IgD-negative memory B cell (primary cell): ENCODE data around the gene HDAC9. TPM values are rescaled to one million over a fixed set of nuclear protein-coding genes. Genes with fewer than 3 reads are reported as not detected.

Experiments used
- H3K27ac Mint-ChIP-seq, 3 donors: one replicate each; pipeline ENCODE4 v1.8.0; 2020 to 2022; ENCODE audit warnings: mild to moderate bottlenecking in 3 of 3, mixed read lengths in 3 of 3, moderate library complexity in 1 of 3
- H3K27me3 Mint-ChIP-seq: one replicate; pipeline ENCODE4 v1.8.0; 2021; ENCODE audit warnings: mixed read lengths
- H3K36me3 Mint-ChIP-seq: one replicate; pipeline ENCODE4 v1.8.0; 2020; ENCODE audit warnings: mild to moderate bottlenecking, mixed read lengths
- H3K4me1 Mint-ChIP-seq, 3 donors: one replicate each; pipeline ENCODE4 v1.8.0; 2020 to 2022; ENCODE audit warnings: mixed read lengths in 3 of 3, mild to moderate bottlenecking in 1 of 3
- H3K4me3 Mint-ChIP-seq, 4 donors: one replicate each; pipeline ENCODE4 v1.8.0; 2020 to 2022; ENCODE audit warnings: mild to moderate bottlenecking in 4 of 4, mixed read lengths in 4 of 4, moderate library complexity in 3 of 4
- H3K9me3 Mint-ChIP-seq, 3 donors: one replicate each; pipeline ENCODE4 v1.8.0; 2020 to 2021; ENCODE audit warnings: mixed read lengths in 3 of 3, mild to moderate bottlenecking in 1 of 3
- polyA plus RNA-seq: library from polyadenylated mRNA; unstranded; fragments of 300-500 nt; fragmentation: Illumina TruSeq; gene quantifications from one replicate; pipeline ENCODE4 v1.2.3, GENCODE V29; 2021

The HDAC9 gene
- polyA plus RNA-seq, 1 donor from 2014 or later, result 81.2 TPM

GRCh38 chr7:18815261-18815960 is 319.9 kb downstream of the HDAC9 start:
- H3K27me3 Mint-ChIP-seq, result no peaks in the 10 kb centered on the region
- no peak overlapping the region for H3K4me3 Mint-ChIP-seq
- H3K36me3 Mint-ChIP-seq, result no peaks in the 10 kb centered on the region
- H3K4me1 Mint-ChIP-seq, result no peaks in the 10 kb centered on the region
- H3K9me3 Mint-ChIP-seq, result peaks cover 5 to 12% (median 6%) of the 10 kb centered on the region in 3 donors
- H3K27ac Mint-ChIP-seq, result no peak overlapping the region

- Mint-ChIP-seq H3K9me3 (no peaks in the 10 kb centered on the region), H3K27me3 (no peaks in the 10 kb centered on the region), H3K36me3 (no peaks in the 10 kb centered on the region), H3K4me1 (no peaks in the 10 kb centered on the region), H3K27ac (no peak overlapping the region), H3K4me3 (no peak overlapping the region)
Measured at GRCh38 chr7:18820981-18821380, 325.4 kb downstream of the HDAC9 start.

GRCh38 chr7:18821554-18821953 is 326.0 kb downstream of the HDAC9 start:
- H3K9me3 Mint-ChIP-seq, result no peaks in the 10 kb centered on the region
- H3K27me3 Mint-ChIP-seq, result no peaks in the 10 kb centered on the region
- no peak overlapping the region for H3K4me3 Mint-ChIP-seq
- no peaks in the 10 kb centered on the region for H3K4me1 Mint-ChIP-seq
- no peak overlapping the region for H3K27ac Mint-ChIP-seq
- H3K36me3 Mint-ChIP-seq, result no peaks in the 10 kb centered on the region

GRCh38 chr7:18824157-18824556 is 328.6 kb downstream of the HDAC9 start:
- H3K27me3 Mint-ChIP-seq, result no peaks in the 10 kb centered on the region
- no peaks in the 10 kb centered on the region for H3K4me1 Mint-ChIP-seq
- H3K36me3 Mint-ChIP-seq, result no peaks in the 10 kb centered on the region
- H3K9me3 Mint-ChIP-seq, result no peaks in the 10 kb centered on the region
- H3K4me3 Mint-ChIP-seq, result no peak overlapping the region
- no peak overlapping the region for H3K27ac Mint-ChIP-seq

GRCh38 chr7:18828260-18828993 is 332.9 kb downstream of the HDAC9 start:
- Mint-ChIP-seq H3K36me3 (peaks cover 2% of the 10 kb centered on the region), H3K9me3 (no peaks in the 10 kb centered on the region), H3K27ac (no peak overlapping the region), H3K27me3 (no peaks in the 10 kb centered on the region), H3K4me3 (no peak overlapping the region), H3K4me1 (no peaks in the 10 kb centered on the region)

GRCh38 chr7:18828994-18829857 is 333.7 kb downstream of the HDAC9 start:
- Mint-ChIP-seq H3K9me3 (peaks cover 0 to 2% (median 0%) of the 10 kb centered on the region in 3 donors), H3K4me3 (no peak overlapping the region), H3K4me1 (no peaks in the 10 kb centered on the region), H3K36me3 (peaks cover 4% of the 10 kb centered on the region), H3K27ac (no peak overlapping the region), H3K27me3 (no peaks in the 10 kb centered on the region)

GRCh38 chr7:18829858-18830285 is 334.3 kb downstream of the HDAC9 start:
- no peak overlapping the region for H3K4me3 Mint-ChIP-seq
- no peaks in the 10 kb centered on the region for H3K27me3 Mint-ChIP-seq
- peaks cover 7% of the 10 kb centered on the region for H3K36me3 Mint-ChIP-seq

GRCh38 chr7:18831419-18831818 is 335.9 kb downstream of the HDAC9 start:
- no peak overlapping the region for H3K4me3 Mint-ChIP-seq
- H3K27ac Mint-ChIP-seq, result no peak overlapping the region
- no peaks in the 10 kb centered on the region for H3K27me3 Mint-ChIP-seq
- H3K9me3 Mint-ChIP-seq, result peaks cover 0 to 2% (median 2%) of the 10 kb centered on the region in 3 donors
- no peaks in the 10 kb centered on the region for H3K4me1 Mint-ChIP-seq
- H3K36me3 Mint-ChIP-seq, result peaks cover 11% of the 10 kb centered on the region

More at GRCh38 chr7:18829858-18830285, 334.3 kb downstream of the HDAC9 start:
- Mint-ChIP-seq H3K27ac (no peak overlapping the region), H3K9me3 (peaks cover 0 to 2% (median 0%) of the 10 kb centered on the region in 3 donors), H3K4me1 (no peaks in the 10 kb centered on the region)

- no peak overlapping the region for H3K4me3 Mint-ChIP-seq
- peaks cover 11% of the 10 kb centered on the region for H3K36me3 Mint-ChIP-seq
- H3K4me1 Mint-ChIP-seq, result no peaks in the 10 kb centered on the region
- H3K27me3 Mint-ChIP-seq, result no peaks in the 10 kb centered on the region
- peaks cover 0 to 2% (median 2%) of the 10 kb centered on the region in 3 donors for H3K9me3 Mint-ChIP-seq
- H3K27ac Mint-ChIP-seq, result no peak overlapping the region
Measured at GRCh38 chr7:18831943-18832342, 336.4 kb downstream of the HDAC9 start.

GRCh38 chr7:18834577-18834976 is 339.0 kb downstream of the HDAC9 start:
- H3K27ac Mint-ChIP-seq, result no peak overlapping the region
- no peak overlapping the region for H3K4me3 Mint-ChIP-seq
- H3K36me3 Mint-ChIP-seq, result peaks cover 14% of the 10 kb centered on the region
- peaks cover 0 to 2% (median 2%) of the 10 kb centered on the region in 3 donors for H3K9me3 Mint-ChIP-seq
- H3K27me3 Mint-ChIP-seq, result no peaks in the 10 kb centered on the region
- no peaks in the 10 kb centered on the region for H3K4me1 Mint-ChIP-seq

GRCh38 chr7:18835001-18835690 is 339.6 kb downstream of the HDAC9 start:
- H3K4me3 Mint-ChIP-seq, result no peak overlapping the region
- H3K27me3 Mint-ChIP-seq, result no peaks in the 10 kb centered on the region
- no peaks in the 10 kb centered on the region for H3K4me1 Mint-ChIP-seq
- peaks cover 0 to 2% (median 2%) of the 10 kb centered on the region in 3 donors for H3K9me3 Mint-ChIP-seq
- H3K36me3 Mint-ChIP-seq, result peaks cover 12% of the 10 kb centered on the region
- H3K27ac Mint-ChIP-seq, result peak overlapping the region in 1 of 3 donors; percentile 12

- H3K27ac Mint-ChIP-seq, result no peak overlapping the region
- peaks cover 3% of the 10 kb centered on the region for H3K36me3 Mint-ChIP-seq
- H3K27me3 Mint-ChIP-seq, result no peaks in the 10 kb centered on the region
Measured at GRCh38 chr7:18843979-18844378, 348.4 kb downstream of the HDAC9 start.

GRCh38 chr7:18844735-18845134 is 349.2 kb downstream of the HDAC9 start:
- peaks cover 0 to 1% (median 0%) of the 10 kb centered on the region in 3 donors for H3K9me3 Mint-ChIP-seq
- no peak overlapping the region for H3K4me3 Mint-ChIP-seq
- no peaks in the 10 kb centered on the region for H3K27me3 Mint-ChIP-seq
- H3K27ac Mint-ChIP-seq, result no peak overlapping the region
- peaks cover 0 to 3% (median 2%) of the 10 kb centered on the region in 3 donors for H3K4me1 Mint-ChIP-seq
- H3K36me3 Mint-ChIP-seq, result no peaks in the 10 kb centered on the region

More at GRCh38 chr7:18843979-18844378, 348.4 kb downstream of the HDAC9 start:
- Mint-ChIP-seq H3K4me3 (no peak overlapping the region), H3K4me1 (peaks cover 0 to 2% (median 2%) of the 10 kb centered on the region in 3 donors), H3K9me3 (peaks cover 0 to 1% (median 0%) of the 10 kb centered on the region in 3 donors)

- H3K9me3 Mint-ChIP-seq, result peaks cover 0 to 1% (median 0%) of the 10 kb centered on the region in 3 donors
- H3K27me3 Mint-ChIP-seq, result no peaks in the 10 kb centered on the region
- no peak overlapping the region for H3K27ac Mint-ChIP-seq
- no peak overlapping the region for H3K4me3 Mint-ChIP-seq
- H3K36me3 Mint-ChIP-seq, result no peaks in the 10 kb centered on the region
- peaks cover 0 to 3% (median 2%) of the 10 kb centered on the region in 3 donors for H3K4me1 Mint-ChIP-seq
Measured at GRCh38 chr7:18845700-18846099, 350.2 kb downstream of the HDAC9 start.
